ENCODE measurements around the gene IMPDH2. TPM values are rescaled to one million over a fixed set of nuclear protein-coding genes. Genes with fewer than 3 reads are reported as not detected.

The IMPDH2 gene
- total and polyA plus RNA-seq, 10 of the 15 experiments (the other 5 are each of a cell fraction or from before 2014, with no cell fraction given), result 190 to 424 (median 345) TPM

- TF ChIP-seq CEBPZ (IDR thresholded peaks at IDR 0.05; ENCODE audit: low read depth, low read length), result peak; percentile 50; the same call in 1 of the 2 replicates
- no peak; the same call in 1 of the 2 replicates for TF ChIP-seq TBL1XR1 (IDR thresholded peaks at IDR 0.05; ENCODE audit: low read depth, low read length)
- peak; percentile 99 for TF ChIP-seq CHD2 (IDR thresholded peaks at IDR 0.05; ENCODE audit: borderline replicate concordance, low read depth, low read length)
- TF ChIP-seq TCF12 (IDR thresholded peaks at IDR 0.05; ENCODE audit: low read depth, low read length), result peak; percentile 61; the same call in 1 of the 2 replicates
- TF ChIP-seq RAD51 (IDR thresholded peaks at IDR 0.05), result peak; percentile 95
- peak; percentile 84 for TF ChIP-seq NBN (IDR thresholded peaks at IDR 0.05)
- peak; percentile 66 for TF ChIP-seq RELB (IDR thresholded peaks at IDR 0.05; ENCODE audit: low read depth)
- peak; percentile 54; the same call in 1 of the 2 replicates for TF ChIP-seq TARDBP (IDR thresholded peaks at IDR 0.05; ENCODE audit: borderline replicate concordance)
- TF ChIP-seq ZNF622 (IDR thresholded peaks at IDR 0.05), result no peak
- peak in 1 of 2 experiments; percentile 90; a peak in 2 of 3 replicates for TF ChIP-seq EGR1 (IDR thresholded peaks at IDR 0.05; ENCODE audit: borderline replicate concordance in 1 of 2, low read depth in 2 of 2, low read length in 2 of 2)
- no peak for TF ChIP-seq SMC3 (IDR thresholded peaks at IDR 0.05; ENCODE audit: borderline replicate concordance, low read length)
- no peak for TF ChIP-seq MYB (IDR thresholded peaks at IDR 0.05; ENCODE audit: borderline replicate concordance, low read depth, low read length)
- TF ChIP-seq PKNOX1 (IDR thresholded peaks at IDR 0.05), result peak; percentile 97
- peak; percentile 98 to 99 for TF ChIP-seq BHLHE40 (IDR thresholded peaks at IDR 0.05; ENCODE audit: borderline replicate concordance in 1 of 2, low read depth in 2 of 2, low read length in 1 of 2)
- TF ChIP-seq RUNX3 (IDR thresholded peaks at IDR 0.05; ENCODE audit: low read length), result peak; percentile 75
- TF ChIP-seq CHD1 (IDR thresholded peaks at IDR 0.05; ENCODE audit: low read depth, low read length), result 0 out of 2 replicates have a peak, but pooled peaks have one; percentile 88
- TF ChIP-seq MLLT1 (IDR thresholded peaks at IDR 0.05), result peak; percentile 82; the same call in 1 of the 2 replicates
- 0 out of 2 replicates have a peak, but pooled peaks have one; percentile 15 for TF ChIP-seq E2F4 (IDR thresholded peaks at IDR 0.05; ENCODE audit: low read depth, low read length)
- TF ChIP-seq GABPA (IDR thresholded peaks at IDR 0.05; ENCODE audit: low read depth), result no peak
- TF ChIP-seq ZZZ3 (IDR thresholded peaks at IDR 0.05; ENCODE audit: control insufficient read depth, insufficient read length, low read depth), result no peak
Observed at GRCh38 chr3:49007068-49007770, 22.0 kb downstream of the IMPDH2 start, which contains the start of gene WDR6 (continued).

Data from GM12878 (cell line).